ENCODE measurements around the gene DNPEP.

GRCh38 chr2:219421323-219421722 is 33.6 kb upstream of the DNPEP start:
- TF ChIP-seq CTCF (IDR thresholded peaks at IDR 0.05; ENCODE audit: insufficient read depth, low read length, poor library complexity, severe bottlenecking) (no peak), EZH2phosphoT487 (conservative IDR thresholded peaks at IDR 0.05; ENCODE audit: low read length) (no peak)
